ENCODE results near the gene DAP.

- TF ChIP-seq POLR2AphosphoS5 (IDR thresholded peaks at IDR 0.05; ENCODE audit: insufficient read depth in 1 of 2, low read depth in 1 of 2) (no peak), POLR2A (IDR thresholded peaks at IDR 0.05) (no peak)
- TF ChIP-seq, protein P1, sequence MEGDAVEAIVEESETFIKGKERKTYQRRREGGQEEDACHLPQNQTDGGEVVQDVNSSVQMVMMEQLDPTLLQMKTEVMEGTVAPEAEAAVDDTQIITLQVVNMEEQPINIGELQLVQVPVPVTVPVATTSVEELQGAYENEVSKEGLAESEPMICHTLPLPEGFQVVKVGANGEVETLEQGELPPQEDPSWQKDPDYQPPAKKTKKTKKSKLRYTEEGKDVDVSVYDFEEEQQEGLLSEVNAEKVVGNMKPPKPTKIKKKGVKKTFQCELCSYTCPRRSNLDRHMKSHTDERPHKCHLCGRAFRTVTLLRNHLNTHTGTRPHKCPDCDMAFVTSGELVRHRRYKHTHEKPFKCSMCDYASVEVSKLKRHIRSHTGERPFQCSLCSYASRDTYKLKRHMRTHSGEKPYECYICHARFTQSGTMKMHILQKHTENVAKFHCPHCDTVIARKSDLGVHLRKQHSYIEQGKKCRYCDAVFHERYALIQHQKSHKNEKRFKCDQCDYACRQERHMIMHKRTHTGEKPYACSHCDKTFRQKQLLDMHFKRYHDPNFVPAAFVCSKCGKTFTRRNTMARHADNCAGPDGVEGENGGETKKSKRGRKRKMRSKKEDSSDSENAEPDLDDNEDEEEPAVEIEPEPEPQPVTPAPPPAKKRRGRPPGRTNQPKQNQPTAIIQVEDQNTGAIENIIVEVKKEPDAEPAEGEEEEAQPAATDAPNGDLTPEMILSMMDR (IDR thresholded peaks at IDR 0.05): no peak
These were observed 12.0 kb upstream of the DAP start for GRCh38 chr5:10772901-10773585.
